Prostate gland (tissue), 2 donors: ENCODE measurements around the gene C1orf21.

Experiments
- POLR2A ChIP-seq: fragments of 450-650 bp; IDR thresholded peaks from one replicate; pipeline ENCODE4 v1.6.1; 2016; ENCODE audit warnings: antibody characterized with exemption, mild to moderate bottlenecking
- TF ChIP-seq, protein P1 (sequence below), 4 experiments: fragments of 200-600 bp in 2 of 4; fragments of 450-650 bp in 2 of 4; sonication (generic) in 2 of 4; IDR thresholded peaks; 1 replicate in 3 of 4; 2 replicates in 1 of 4; pipeline ENCODE4 v1.5.1; 2016 to 2019; ENCODE audit warnings: antibody characterized with exemption in 4 of 4, mild to moderate bottlenecking in 2 of 4, moderate library complexity in 2 of 4

DNA sequence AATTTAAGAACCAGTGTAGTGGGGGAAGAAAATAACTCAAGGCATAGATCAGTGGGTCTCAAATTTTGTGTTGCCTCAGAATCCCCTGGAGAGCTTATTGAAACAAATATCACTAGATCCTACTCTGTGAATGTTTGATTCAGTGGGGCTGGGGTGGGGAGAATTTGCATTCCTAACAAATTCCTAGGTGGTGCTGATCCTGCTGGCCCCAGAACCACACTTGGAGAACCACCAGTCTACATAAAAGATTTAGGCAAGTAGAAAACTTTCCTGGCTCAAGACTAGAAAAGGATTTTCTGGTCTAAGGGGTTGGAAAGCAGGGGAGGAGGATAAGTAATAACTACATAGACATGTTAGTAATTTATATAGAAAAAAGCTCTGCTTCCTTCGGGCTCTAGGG lies 34.1 kb upstream of the C1orf21 start:
- TF ChIP-seq, protein P1, sequence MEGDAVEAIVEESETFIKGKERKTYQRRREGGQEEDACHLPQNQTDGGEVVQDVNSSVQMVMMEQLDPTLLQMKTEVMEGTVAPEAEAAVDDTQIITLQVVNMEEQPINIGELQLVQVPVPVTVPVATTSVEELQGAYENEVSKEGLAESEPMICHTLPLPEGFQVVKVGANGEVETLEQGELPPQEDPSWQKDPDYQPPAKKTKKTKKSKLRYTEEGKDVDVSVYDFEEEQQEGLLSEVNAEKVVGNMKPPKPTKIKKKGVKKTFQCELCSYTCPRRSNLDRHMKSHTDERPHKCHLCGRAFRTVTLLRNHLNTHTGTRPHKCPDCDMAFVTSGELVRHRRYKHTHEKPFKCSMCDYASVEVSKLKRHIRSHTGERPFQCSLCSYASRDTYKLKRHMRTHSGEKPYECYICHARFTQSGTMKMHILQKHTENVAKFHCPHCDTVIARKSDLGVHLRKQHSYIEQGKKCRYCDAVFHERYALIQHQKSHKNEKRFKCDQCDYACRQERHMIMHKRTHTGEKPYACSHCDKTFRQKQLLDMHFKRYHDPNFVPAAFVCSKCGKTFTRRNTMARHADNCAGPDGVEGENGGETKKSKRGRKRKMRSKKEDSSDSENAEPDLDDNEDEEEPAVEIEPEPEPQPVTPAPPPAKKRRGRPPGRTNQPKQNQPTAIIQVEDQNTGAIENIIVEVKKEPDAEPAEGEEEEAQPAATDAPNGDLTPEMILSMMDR (IDR thresholded peaks at IDR 0.05) = no peak
- TF ChIP-seq POLR2A = no peak
